Loucy (cell line): ENCODE measurements around the gene FAM83F.

Experiments
- EZH2phosphoT487 ChIP-seq: fragments of 200-600 bp; IDR thresholded peaks from 2 replicates; pipeline ENCODE4 v1.6.1; 2018; ENCODE audit warnings: antibody characterized with exemption, mild to moderate bottlenecking, moderate library complexity, borderline replicate concordance
- TF ChIP-seq, protein P1 (sequence below): fragments of 200-600 bp; sonication (generic); conservative IDR thresholded peaks from 2 replicates; pipeline ENCODE4 v1.5.1; 2014; ENCODE audit warnings: mild to moderate bottlenecking, antibody characterized with exemption, low read length

- TF ChIP-seq, protein P1, sequence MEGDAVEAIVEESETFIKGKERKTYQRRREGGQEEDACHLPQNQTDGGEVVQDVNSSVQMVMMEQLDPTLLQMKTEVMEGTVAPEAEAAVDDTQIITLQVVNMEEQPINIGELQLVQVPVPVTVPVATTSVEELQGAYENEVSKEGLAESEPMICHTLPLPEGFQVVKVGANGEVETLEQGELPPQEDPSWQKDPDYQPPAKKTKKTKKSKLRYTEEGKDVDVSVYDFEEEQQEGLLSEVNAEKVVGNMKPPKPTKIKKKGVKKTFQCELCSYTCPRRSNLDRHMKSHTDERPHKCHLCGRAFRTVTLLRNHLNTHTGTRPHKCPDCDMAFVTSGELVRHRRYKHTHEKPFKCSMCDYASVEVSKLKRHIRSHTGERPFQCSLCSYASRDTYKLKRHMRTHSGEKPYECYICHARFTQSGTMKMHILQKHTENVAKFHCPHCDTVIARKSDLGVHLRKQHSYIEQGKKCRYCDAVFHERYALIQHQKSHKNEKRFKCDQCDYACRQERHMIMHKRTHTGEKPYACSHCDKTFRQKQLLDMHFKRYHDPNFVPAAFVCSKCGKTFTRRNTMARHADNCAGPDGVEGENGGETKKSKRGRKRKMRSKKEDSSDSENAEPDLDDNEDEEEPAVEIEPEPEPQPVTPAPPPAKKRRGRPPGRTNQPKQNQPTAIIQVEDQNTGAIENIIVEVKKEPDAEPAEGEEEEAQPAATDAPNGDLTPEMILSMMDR, result no peak
- TF ChIP-seq EZH2phosphoT487, result no peak
These were observed 41.4 kb downstream of the FAM83F start for GRCh38 chr22:40036126-40036525.
